ENCODE measurements around the gene SLC15A1. TPM values are rescaled to one million over a fixed set of nuclear protein-coding genes. Genes with fewer than 3 reads are reported as not detected.
"Not testable (repeated sequence)": the region's sequence is repeated elsewhere in the genome, so short reads cannot be mapped to it uniquely, and the experiment has no call there.

SLC15A1 gene
- total RNA-seq, 1 experiment from 2014 or later = not detected

- no peak for DNase-seq (ENCODE audit: low read depth)
These were observed 88.0 kb downstream of the SLC15A1 start for GRCh38 chr13:98664510-98664909.

GRCh38 chr13:98664047-98664446 is 88.4 kb downstream of the SLC15A1 start:
- DNase-seq (ENCODE audit: low read depth) = peak; percentile 77

- DNase-seq (ENCODE audit: low read depth) = no peak
These were observed 94.3 kb downstream of the SLC15A1 start for GRCh38 chr13:98658131-98658530.

GRCh38 chr13:98657506-98658085 is 94.9 kb downstream of the SLC15A1 start:
- no peak for DNase-seq (ENCODE audit: low read depth)

GRCh38 chr13:98656223-98656622 is 96.2 kb downstream of the SLC15A1 start:
- no peak for DNase-seq (ENCODE audit: low read depth)

- DNase-seq (ENCODE audit: low read depth) = peak; percentile 61
These were observed 98.9 kb downstream of the SLC15A1 start for GRCh38 chr13:98653463-98653985.

- no peak for DNase-seq (ENCODE audit: low read depth)
These were observed 99.6 kb downstream of the SLC15A1 start for GRCh38 chr13:98652721-98653462.

GRCh38 chr13:98652276-98652675 is 100.2 kb downstream of the SLC15A1 start:
- no peak for DNase-seq (ENCODE audit: low read depth)

GRCh38 chr13:98651744-98652143 is 100.7 kb downstream of the SLC15A1 start:
- no peak for DNase-seq (ENCODE audit: low read depth)

GRCh38 chr13:98650396-98651107 is 101.9 kb downstream of the SLC15A1 start:
- no peak for DNase-seq (ENCODE audit: low read depth)

GRCh38 chr13:98649861-98650260 is 102.6 kb downstream of the SLC15A1 start:
- DNase-seq (ENCODE audit: low read depth) = no peak

GRCh38 chr13:98648686-98649085 is 103.8 kb downstream of the SLC15A1 start:
- DNase-seq (ENCODE audit: low read depth) = no peak

GRCh38 chr13:98648141-98648540 is 104.3 kb downstream of the SLC15A1 start:
- no peak for DNase-seq (ENCODE audit: low read depth)

GRCh38 chr13:98647121-98647520 is 105.4 kb downstream of the SLC15A1 start:
- no peak for DNase-seq (ENCODE audit: low read depth)

- no peak for DNase-seq (ENCODE audit: low read depth)
These were observed 109.0 kb downstream of the SLC15A1 start for GRCh38 chr13:98643479-98643878.

GRCh38 chr13:98641075-98641474 is 111.4 kb downstream of the SLC15A1 start:
- DNase-seq (ENCODE audit: low read depth) = no peak

- DNase-seq (ENCODE audit: low read depth) = not testable (repeated sequence)
These were observed 112.7 kb downstream of the SLC15A1 start for GRCh38 chr13:98639785-98640184.

GRCh38 chr13:98638352-98638751 is 114.1 kb downstream of the SLC15A1 start:
- not testable (repeated sequence) for DNase-seq (ENCODE audit: low read depth)

All from HT1080 (cell line).